ENCODE data around the gene SEMA5B. TPM values are rescaled to one million over a fixed set of nuclear protein-coding genes. Genes with fewer than 3 reads are reported as not detected.

The SEMA5B gene
- total and polyA plus RNA-seq, 2 donors (not counting 3 experiments of a cell fraction or from before 2014, with no cell fraction given): 0.07 TPM; not detected in 1

- no peaks in the 10 kb centered on the region for H4K20me1 ChIP-seq (replicated peaks; ENCODE audit: control insufficient read depth, extremely low read depth, insufficient read depth, low read length)
- H3K9me1 ChIP-seq (replicated peaks; ENCODE audit: control insufficient read depth, extremely low read depth, insufficient read depth, low read length): no peaks in the 10 kb centered on the region
- intact Hi-C loops (cut with micrococcal nuclease) (no loop called here), dilution Hi-C loops (cut with MboI; ENCODE audit: extremely low pct_ligation_motif_present, low sequenced_read_pairs) (no loop called here)
- no peak overlapping the region for H3K9ac ChIP-seq (replicated peaks; ENCODE audit: extremely low read depth, insufficient read depth, low read length)
- H3K9me3 ChIP-seq (replicated peaks; ENCODE audit: control insufficient read depth, insufficient read depth, low read length): no peaks in the 10 kb centered on the region
- no peaks in the 10 kb centered on the region for H3K79me2 ChIP-seq (ENCODE audit: control insufficient read depth, insufficient read depth, low read length)
- FAIRE-seq: no peak
- ChIA-PET POLR2A (no interaction called here), CTCF (interaction anchor here (1.0 to 1.1 kb wide), 3 partner anchors 9 to 11 kb away, joined by 3 read pairs; no protein-coding TSS in a partner anchor)
- no peak for DNase-seq (ENCODE audit: low read depth, low spot score)
- no peaks in the 10 kb centered on the region for H3K36me3 ChIP-seq (ENCODE audit: control insufficient read depth in 2 of 2, extremely low read depth in 1 of 2, insufficient read depth in 2 of 2, low read length in 2 of 2)
- H3K27ac ChIP-seq (ENCODE audit: insufficient read depth, low read depth, low read length): no peak overlapping the region
- H3K27me3 ChIP-seq (ENCODE audit: control insufficient read depth in 2 of 2, insufficient read depth in 2 of 2, low read length in 2 of 2): peaks cover 38 to 50% of the 10 kb centered on the region in 2 experiments
- no peak overlapping the region for H2AFZ ChIP-seq (ENCODE audit: low read depth, low read length)
- H3K4me1 ChIP-seq (ENCODE audit: control insufficient read depth, extremely low read depth, insufficient read depth, low read length): no peaks in the 10 kb centered on the region
- BruUV-seq (replicated peaks): no TSS peak
- TF ChIP-seq MYC (IDR thresholded peaks at IDR 0.05; ENCODE audit: low read depth, low read length): no peak
- TF ChIP-seq GATA2 (IDR thresholded peaks at IDR 0.05; ENCODE audit: insufficient read depth, insufficient read length, low read depth, low read length): no peak
- TF ChIP-seq POLR2A (IDR thresholded peaks at IDR 0.05; ENCODE audit: low read depth, low read length): no peak
- no peak for TF ChIP-seq MAX (IDR thresholded peaks at IDR 0.05; ENCODE audit: insufficient read depth, insufficient read length)
- no peak for TF ChIP-seq JUN (IDR thresholded peaks at IDR 0.05; ENCODE audit: borderline replicate concordance, insufficient read depth, insufficient read length, low read depth)
- TF ChIP-seq POLR2AphosphoS5 (IDR thresholded peaks at IDR 0.05; ENCODE audit: insufficient read depth, low read depth, low read length): no peak
- no peak for TF ChIP-seq FOS (IDR thresholded peaks at IDR 0.05; ENCODE audit: borderline replicate concordance, insufficient read depth, low read length)
- TF ChIP-seq EZH2 (IDR thresholded peaks at IDR 0.05; ENCODE audit: borderline replicate concordance, low read depth, low read length, severe bottlenecking): no peak
- TF ChIP-seq CTCF (IDR thresholded peaks at IDR 0.05; ENCODE audit: extremely low read depth in 1 of 2, insufficient read depth in 1 of 2, low read depth in 1 of 2, low read length in 2 of 2): no peak
- no peak overlapping the region for H3K4me2 ChIP-seq (ENCODE audit: insufficient read depth, low read length)
- no peak overlapping the region for H3K4me3 ChIP-seq (replicated peaks in 1 of 3; ENCODE audit: insufficient read depth in 1 of 3, low read depth in 1 of 3, low read length in 3 of 3)
Observed at GRCh38 chr3:123019591-123019990, 8.0 kb downstream of the SEMA5B start.

All from endothelial cell of umbilical vein (primary cell).